Gastrocnemius medialis (tissue), 4 donors: ENCODE data around the gene KATNBL1.

Experiments
- CTCF ChIP-seq, 5 experiments: fragments of 450-650 bp in 3 of 5; fragments of 200-600 bp in 2 of 5; sonication (generic) in 2 of 5; IDR thresholded peaks in 4 of 5; conservative IDR thresholded peaks in 1 of 5; 1 replicate in 4 of 5; 2 replicates in 1 of 5; pipeline ENCODE4 v1.5.1; 2016 to 2019; ENCODE audit warnings: antibody characterized with exemption in 5 of 5, mild to moderate bottlenecking in 3 of 5, moderate library complexity in 3 of 5
- POLR2A ChIP-seq, 2 donors: fragments of 450-650 bp; IDR thresholded peaks; one replicate each; pipeline ENCODE4 v1.6.1; 2017; ENCODE audit warnings: antibody characterized with exemption in 2 of 2, mild to moderate bottlenecking in 2 of 2, moderate library complexity in 2 of 2

- TF ChIP-seq CTCF (IDR thresholded peaks at IDR 0.05 in 4 of 5, conservative IDR thresholded peaks at IDR 0.05 in 1 of 5): no peak
- TF ChIP-seq POLR2A (IDR thresholded peaks at IDR 0.05): no peak
Observed at GRCh38 chr15:34126522-34126921, 83.4 kb downstream of the KATNBL1 start.
